Measurements from ENCODE around the gene SLC38A8.
A peak's percentile ranks its signal among the peaks of the same experiment; 100 is the strongest.

SLC38A8 gene

GRCh38 chr16:84081446-84081989 lies 38.9 kb upstream of the SLC38A8 start:
- no peak for DNase-seq (ENCODE audit: low read depth)
- TF ChIP-seq CTCF (IDR thresholded peaks at IDR 0.05; ENCODE audit: insufficient read depth, low read depth, low read length, missing control alignments) = no peak
- H3K4me3 ChIP-seq (ENCODE audit: low read length) = no peak overlapping the region

- no peak for DNase-seq (ENCODE audit: low read depth)
- TF ChIP-seq CTCF (IDR thresholded peaks at IDR 0.05; ENCODE audit: insufficient read depth, low read depth, low read length, missing control alignments) = no peak
- no peak overlapping the region for H3K4me3 ChIP-seq (ENCODE audit: low read length)
Measured at GRCh38 chr16:84080813-84081212, 38.2 kb upstream of the SLC38A8 start.

GRCh38 chr16:84080378-84080777 lies 37.8 kb upstream of the SLC38A8 start:
- no peak overlapping the region for H3K4me3 ChIP-seq (ENCODE audit: low read length)
- TF ChIP-seq CTCF (IDR thresholded peaks at IDR 0.05; ENCODE audit: insufficient read depth, low read depth, low read length, missing control alignments) = no peak
- peak; percentile 51 for DNase-seq (ENCODE audit: low read depth)

GRCh38 chr16:84079664-84080063 lies 37.1 kb upstream of the SLC38A8 start:
- no peak overlapping the region for H3K4me3 ChIP-seq (ENCODE audit: low read length)
- no peak for DNase-seq (ENCODE audit: low read depth)
- TF ChIP-seq CTCF (IDR thresholded peaks at IDR 0.05; ENCODE audit: insufficient read depth, low read depth, low read length, missing control alignments) = no peak

- H3K4me3 ChIP-seq (ENCODE audit: low read length) = no peak overlapping the region
- no peak for DNase-seq (ENCODE audit: low read depth)
- TF ChIP-seq CTCF (IDR thresholded peaks at IDR 0.05; ENCODE audit: insufficient read depth, low read depth, low read length, missing control alignments) = no peak
Measured at GRCh38 chr16:84075376-84075775, 32.8 kb upstream of the SLC38A8 start.

GRCh38 chr16:84074721-84075120 lies 32.1 kb upstream of the SLC38A8 start:
- H3K4me3 ChIP-seq (ENCODE audit: low read length) = no peak overlapping the region
- TF ChIP-seq CTCF (IDR thresholded peaks at IDR 0.05; ENCODE audit: insufficient read depth, low read depth, low read length, missing control alignments) = no peak
- DNase-seq (ENCODE audit: low read depth) = no peak

GRCh38 chr16:84072014-84072413 lies 29.4 kb upstream of the SLC38A8 start:
- TF ChIP-seq CTCF (IDR thresholded peaks at IDR 0.05; ENCODE audit: insufficient read depth, low read depth, low read length, missing control alignments) = no peak
- peak; percentile 74 for DNase-seq (ENCODE audit: low read depth)
- no peak overlapping the region for H3K4me3 ChIP-seq (ENCODE audit: low read length)
